A549 (cell line): ENCODE data around the gene CNPY4.
A peak's percentile ranks its signal among the peaks of the same experiment; 100 is the strongest.

Experiments
- MAFK ChIP-seq: fragments of 450-650 bp; IDR thresholded peaks from 2 replicates; pipeline ENCODE4 v1.6.1; 2014; ENCODE audit not compliant: partially characterized antibody
- NPAS2 ChIP-seq: fragments of 250-450 bp; sonication (Bioruptor Pico); IDR thresholded peaks from 2 replicates; pipeline ENCODE4 v1.8.0; 2022; ENCODE audit warnings: mild to moderate bottlenecking, moderate library complexity, borderline replicate concordance
- TF ChIP-seq, protein P1 (sequence below): fragments of >200 bp; sonication (Bioruptor Twin); formaldehyde crosslinking; IDR thresholded peaks from 3 replicates; pipeline ENCODE4 v1.5.1; 2016

DNA sequence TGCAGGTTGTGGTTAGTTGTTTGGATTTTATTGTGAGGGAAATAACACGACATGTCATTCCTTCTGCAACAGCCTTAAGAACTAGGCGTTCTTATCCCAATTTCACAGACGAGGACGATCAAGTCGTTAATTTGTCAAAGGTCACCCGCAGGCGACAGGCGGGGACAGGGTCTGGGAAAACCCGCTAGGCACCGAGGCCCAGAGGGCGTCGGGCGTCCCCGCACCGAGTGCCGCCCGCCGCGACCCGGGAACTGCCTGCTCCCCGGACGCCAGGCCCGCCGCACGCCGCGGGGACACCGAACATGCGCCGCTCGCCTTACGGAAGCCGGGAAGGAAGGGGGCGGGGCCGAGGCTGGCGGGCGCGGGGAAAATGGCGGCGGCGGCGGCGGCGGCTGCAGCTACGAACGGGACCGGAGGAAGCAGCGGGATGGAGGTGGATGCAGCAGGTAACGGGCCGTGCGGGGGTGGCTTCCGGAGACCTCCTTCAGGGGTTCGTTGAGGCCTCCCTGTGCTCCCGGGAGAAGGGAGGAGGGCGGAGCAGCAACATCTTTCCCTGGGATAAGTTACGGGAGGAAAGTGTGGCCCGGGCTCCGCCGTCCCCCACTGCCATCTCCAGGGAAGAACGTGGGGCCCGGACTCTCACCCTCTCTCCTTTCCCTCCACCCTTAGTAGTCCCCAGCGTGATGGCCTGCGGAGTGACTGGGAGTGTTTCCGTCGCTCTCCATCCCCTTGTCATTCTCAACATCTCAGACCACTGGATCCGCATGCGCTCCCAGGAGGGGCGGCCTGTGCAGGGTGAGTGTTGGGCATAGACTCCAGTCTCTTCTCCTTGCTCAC is 30.6 kb upstream of the CNPY4 start, which contains the start of gene COPS6:
- TF ChIP-seq, protein P1, sequence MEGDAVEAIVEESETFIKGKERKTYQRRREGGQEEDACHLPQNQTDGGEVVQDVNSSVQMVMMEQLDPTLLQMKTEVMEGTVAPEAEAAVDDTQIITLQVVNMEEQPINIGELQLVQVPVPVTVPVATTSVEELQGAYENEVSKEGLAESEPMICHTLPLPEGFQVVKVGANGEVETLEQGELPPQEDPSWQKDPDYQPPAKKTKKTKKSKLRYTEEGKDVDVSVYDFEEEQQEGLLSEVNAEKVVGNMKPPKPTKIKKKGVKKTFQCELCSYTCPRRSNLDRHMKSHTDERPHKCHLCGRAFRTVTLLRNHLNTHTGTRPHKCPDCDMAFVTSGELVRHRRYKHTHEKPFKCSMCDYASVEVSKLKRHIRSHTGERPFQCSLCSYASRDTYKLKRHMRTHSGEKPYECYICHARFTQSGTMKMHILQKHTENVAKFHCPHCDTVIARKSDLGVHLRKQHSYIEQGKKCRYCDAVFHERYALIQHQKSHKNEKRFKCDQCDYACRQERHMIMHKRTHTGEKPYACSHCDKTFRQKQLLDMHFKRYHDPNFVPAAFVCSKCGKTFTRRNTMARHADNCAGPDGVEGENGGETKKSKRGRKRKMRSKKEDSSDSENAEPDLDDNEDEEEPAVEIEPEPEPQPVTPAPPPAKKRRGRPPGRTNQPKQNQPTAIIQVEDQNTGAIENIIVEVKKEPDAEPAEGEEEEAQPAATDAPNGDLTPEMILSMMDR, result no peak
- TF ChIP-seq NPAS2 (CRISPR knock-in tag) (peak; percentile 85), MAFK (no peak)
